Choroid plexus epithelial cell (primary cell): ENCODE measurements around the gene ETFA.
A peak's percentile ranks its signal among the peaks of the same experiment; 100 is the strongest.

Source experiments
- DNase-seq: peaks from one replicate; pipeline ENCODE4 v3.0.0-alpha.2; 2010; ENCODE audit warnings: low read depth
- H3K4me3 ChIP-seq: 2 replicates; pipeline ENCODE4 v1.5.1; 2011; ENCODE audit warnings: low read depth, mild to moderate bottlenecking, control low read depth, low read length, moderate library complexity
- TF ChIP-seq, protein P1 (sequence below): conservative IDR thresholded peaks from 2 replicates; pipeline ENCODE4 v1.5.1; 2011; ENCODE audit warnings: low read depth, mild to moderate bottlenecking, control low read depth, inconsistent platforms, low read length, moderate library complexity

Gene ETFA

DNA sequence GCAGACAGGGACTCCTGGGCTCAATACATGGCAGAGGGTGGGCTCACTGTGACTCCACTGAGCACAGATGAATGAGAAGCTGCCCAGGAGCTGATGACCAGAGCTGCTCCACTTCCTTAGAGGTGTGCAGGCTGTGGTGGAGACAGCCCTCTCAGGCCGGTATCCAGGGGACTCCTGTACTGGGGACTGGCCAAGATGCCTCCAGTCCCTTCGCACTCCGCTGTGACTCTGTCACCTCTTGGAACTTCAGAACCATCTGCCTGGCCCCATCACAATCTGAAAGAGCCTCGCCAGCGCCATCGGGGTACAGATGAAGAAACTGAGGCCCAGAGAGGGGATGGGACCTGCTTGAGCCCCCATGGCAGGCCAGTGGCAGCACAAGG lies 111.2 kb downstream of the ETFA start:
- no peak for DNase-seq
- TF ChIP-seq, protein P1, sequence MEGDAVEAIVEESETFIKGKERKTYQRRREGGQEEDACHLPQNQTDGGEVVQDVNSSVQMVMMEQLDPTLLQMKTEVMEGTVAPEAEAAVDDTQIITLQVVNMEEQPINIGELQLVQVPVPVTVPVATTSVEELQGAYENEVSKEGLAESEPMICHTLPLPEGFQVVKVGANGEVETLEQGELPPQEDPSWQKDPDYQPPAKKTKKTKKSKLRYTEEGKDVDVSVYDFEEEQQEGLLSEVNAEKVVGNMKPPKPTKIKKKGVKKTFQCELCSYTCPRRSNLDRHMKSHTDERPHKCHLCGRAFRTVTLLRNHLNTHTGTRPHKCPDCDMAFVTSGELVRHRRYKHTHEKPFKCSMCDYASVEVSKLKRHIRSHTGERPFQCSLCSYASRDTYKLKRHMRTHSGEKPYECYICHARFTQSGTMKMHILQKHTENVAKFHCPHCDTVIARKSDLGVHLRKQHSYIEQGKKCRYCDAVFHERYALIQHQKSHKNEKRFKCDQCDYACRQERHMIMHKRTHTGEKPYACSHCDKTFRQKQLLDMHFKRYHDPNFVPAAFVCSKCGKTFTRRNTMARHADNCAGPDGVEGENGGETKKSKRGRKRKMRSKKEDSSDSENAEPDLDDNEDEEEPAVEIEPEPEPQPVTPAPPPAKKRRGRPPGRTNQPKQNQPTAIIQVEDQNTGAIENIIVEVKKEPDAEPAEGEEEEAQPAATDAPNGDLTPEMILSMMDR = no peak
- H3K4me3 ChIP-seq = no peak overlapping the region

DNA sequence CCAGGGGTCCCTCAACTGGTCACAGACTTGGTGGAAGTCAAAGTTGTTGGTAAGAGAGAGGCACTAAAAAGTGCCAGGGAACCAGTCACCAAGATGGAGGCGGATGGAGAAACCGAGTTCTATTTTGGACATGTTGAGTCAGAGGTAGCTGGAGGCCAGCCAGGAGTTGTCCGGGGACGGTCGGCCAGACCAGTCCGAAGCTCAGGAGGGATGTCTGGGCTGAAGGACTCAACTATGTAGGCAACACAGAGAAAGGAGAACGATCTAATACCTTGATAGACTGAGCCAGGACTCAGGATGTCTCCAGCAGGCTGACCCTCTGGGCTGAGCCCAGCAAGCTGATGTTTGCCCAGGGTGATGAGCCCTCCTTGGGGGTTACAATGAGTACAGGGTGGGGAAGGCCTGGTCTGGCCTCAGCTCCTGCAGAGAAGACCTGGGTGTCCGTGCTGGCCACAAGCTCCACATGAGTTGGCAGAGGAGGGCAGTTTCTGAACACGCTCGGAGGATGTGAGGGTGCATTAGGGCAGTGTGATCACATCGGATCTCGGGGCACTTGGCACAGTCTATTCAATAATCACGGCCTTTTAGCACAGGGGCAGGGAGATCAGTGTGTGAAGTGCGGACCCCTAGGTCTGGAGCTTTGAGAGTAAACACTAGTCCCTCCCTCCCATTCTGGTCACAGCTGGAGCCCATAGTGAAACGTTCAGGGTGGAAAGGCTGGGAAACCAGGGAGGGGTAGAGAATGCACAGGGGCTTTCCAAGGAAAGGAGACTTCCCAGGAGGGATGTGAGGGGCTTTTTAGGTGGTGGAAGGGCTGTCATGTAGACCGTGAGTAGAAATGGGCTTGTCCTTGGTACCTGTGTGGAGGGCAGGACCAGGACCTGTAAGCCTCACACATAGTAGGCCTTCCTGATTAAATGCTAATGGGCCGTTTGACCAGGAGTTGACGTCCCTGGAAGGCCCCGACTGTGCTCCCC lies 111.9 kb downstream of the ETFA start:
- TF ChIP-seq, protein P1 = no peak
- peak; percentile 94 for DNase-seq
- H3K4me3 ChIP-seq = no peak overlapping the region

DNA sequence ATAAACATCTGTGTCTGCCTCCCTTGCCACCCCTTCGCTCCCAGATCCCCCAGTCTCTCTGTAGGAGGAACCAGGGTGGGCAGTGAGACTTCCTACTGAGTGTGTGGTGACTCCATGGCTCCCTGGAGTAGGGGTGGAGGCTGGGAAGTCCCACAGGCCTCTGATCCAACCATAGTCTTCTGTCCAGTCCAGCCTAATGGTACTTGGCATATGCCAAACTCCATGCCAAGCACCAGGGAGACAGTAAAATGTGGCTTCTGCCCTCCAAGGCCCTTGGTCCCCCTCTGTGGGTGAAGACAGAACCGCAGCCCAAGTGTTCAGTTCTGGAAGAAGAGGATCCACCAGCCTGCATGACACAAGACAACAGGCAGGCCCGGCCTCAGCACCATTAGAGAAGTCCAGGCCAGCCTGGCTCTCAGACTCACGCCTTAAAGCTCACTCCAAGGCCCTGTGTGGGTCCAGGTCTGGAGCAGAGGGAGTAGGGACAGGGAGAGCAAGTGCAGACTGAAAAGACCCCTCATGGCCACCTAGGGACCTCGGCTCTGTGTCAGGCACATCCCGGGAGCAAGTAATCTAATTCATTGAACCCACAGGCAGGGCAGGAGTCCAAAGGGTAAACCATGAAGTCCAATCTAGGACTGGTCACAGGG lies 112.7 kb downstream of the ETFA start:
- DNase-seq = no peak
- TF ChIP-seq, protein P1 = no peak
- H3K4me3 ChIP-seq = no peak overlapping the region

GRCh38 chr15:76197703-76198455 lies 113.4 kb downstream of the ETFA start:
- TF ChIP-seq, protein P1 = no peak
- no peak for DNase-seq
- H3K4me3 ChIP-seq = no peak overlapping the region

DNA sequence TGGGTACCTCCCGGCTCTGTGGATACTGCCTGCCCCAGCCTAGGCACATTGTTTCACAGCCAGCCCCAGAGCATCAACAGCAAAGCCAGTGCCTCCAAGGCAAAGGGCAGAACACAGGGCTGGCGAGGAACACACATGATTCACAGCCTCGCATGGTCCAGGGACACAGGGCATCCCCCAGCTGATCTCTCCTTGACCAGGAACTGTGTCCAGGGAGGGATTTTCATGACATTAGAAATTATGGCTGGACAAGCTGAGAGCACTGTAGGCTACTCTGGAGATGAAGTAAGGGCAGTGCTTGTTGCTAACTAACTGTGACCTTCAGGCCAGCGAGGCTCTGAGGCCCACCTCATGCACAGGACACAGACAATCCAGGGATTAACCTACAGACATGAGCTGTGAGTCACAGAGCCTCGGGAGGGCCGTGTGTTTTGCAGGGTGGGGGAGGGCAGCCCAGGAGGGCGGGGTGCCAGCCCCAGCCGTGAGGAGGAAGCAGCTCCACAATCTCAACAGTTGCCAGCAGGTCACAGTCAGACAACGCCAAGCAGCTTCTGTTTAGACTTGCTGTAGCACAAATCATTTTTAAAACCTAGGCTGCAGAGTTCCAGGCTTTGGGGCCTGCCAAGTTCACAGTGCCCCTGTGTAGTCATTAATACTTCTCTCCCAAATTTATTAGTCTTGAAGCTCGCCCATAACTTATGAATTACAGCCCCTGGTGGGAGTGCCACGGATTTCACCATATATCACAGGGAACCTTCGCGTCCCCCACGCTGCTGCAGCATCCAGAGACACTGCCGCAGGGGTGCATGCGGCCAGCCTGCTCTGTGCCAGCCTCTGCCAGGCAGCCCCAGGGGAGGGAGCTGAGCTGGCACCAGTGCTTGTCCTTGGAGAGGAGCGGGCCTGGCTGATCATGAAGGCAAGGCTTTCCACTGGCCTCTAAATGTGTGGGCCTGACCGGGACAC lies 114.7 kb downstream of the ETFA start:
- H3K4me3 ChIP-seq = no peak overlapping the region
- DNase-seq = peak; percentile 85
- TF ChIP-seq, protein P1 = peak; percentile 11
